ENCODE results near the gene ARHGAP26.
"Not testable (repeated sequence)": the region's sequence is repeated elsewhere in the genome, so short reads cannot be mapped to it uniquely, and the experiment has no call there.

Gene ARHGAP26

DNA sequence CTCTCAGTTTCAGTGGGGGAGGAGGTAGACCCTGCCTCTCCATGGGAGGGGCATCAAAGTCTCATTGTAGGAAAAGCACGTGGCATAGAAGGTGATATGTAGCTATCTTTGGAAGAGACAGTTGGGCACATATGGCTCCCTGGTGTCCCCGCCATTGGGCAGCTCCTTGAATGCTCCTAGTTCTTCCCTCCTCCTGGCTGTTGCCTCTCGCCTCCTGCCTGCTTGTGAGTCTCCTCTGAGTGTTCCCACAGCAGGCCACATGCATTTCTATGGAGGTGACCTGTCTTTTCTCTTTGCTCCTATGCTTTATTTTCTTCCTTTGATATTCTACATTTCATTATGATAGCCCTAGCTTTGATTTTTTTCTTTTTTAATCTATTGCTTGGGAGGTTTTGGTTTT is 138.5 kb downstream of the ARHGAP26 start:
- no peak for FAIRE-seq

DNA sequence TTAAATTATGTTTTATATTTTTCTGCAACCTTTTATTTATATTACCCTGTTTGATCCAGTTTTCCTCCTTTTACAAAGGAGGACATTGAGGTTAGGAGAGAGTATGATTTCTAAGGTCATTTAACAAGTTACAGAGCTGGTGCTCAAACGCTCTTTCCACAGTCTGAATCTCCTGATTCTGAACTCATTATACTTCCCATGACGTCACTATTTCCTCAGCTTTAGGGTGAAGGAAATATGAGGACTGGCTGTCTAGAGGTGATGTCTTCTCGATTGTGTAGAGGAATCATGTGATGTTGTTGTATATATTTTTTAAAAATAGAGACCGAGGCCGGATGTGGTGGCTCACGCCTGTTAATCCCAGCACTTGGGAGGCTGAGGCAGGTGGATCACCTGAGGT is 140.0 kb downstream of the ARHGAP26 start:
- FAIRE-seq = no peak

DNA sequence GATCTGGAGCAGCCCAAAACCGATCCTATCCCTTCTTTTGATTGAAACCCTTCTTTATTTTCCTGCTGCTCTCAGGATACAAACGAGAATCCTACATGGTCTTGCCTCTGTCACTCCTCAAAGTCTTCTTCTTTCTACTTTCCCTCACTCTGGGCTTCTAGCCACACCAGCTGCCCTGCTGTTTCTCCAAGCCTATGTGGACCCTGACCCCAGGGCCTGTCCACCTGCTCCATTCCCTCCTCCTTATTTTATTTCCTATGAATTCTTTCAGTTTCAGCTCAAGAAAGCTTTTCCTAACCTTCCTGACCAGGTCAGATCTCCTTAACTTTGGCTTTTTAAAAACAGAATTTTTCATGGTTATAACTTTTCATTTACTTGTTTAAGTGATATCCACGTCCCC is 141.0 kb downstream of the ARHGAP26 start:
- no peak for FAIRE-seq

DNA sequence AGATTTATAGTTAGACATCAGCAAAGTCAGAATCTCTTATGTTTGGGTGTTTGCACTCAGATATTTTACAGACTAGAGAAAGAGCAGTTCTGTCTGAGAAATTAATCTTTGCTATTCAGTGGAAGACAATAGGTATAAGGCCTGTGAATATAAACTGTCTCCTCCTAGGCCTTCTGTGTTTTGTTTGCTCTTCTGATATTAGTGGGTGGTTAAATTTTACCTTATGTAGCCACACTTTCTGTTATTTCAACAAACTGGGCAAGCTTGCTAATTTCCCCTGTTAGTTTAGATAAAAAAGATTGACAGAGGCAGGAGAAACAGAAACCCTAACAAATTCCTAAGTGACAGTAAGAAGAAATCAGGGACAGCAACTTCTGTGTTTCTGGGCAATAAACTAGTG is 141.6 kb downstream of the ARHGAP26 start:
- no peak for FAIRE-seq

DNA sequence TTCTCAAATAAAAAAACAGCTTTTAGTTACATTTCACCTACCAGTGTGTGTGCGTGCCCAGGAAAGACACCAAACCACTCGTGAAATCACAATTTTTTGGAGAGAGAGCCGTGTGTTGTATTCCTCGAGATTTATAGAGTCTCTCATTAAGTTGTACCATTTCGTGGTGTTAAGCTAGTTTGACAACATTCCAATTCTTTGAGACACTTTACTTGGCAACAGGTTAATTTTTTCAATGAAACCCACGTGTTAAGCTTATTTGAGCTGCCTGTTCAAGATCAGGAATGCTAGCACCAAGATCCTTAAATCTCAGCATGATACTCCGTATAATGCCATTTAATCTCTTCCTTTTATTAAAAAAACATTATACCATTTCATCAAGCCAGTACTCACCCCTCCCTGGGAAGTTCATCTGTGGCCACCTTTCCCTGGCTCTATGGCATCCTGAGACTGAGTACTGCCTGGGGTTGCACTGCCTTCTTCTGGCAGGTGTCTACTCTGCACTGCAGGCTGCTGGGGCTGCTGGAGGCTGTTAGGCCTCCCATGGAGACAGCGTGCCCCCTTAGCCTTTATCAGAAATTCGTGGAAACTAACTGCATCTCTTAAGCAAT is 143.7 kb downstream of the ARHGAP26 start:
- no peak for FAIRE-seq

DNA sequence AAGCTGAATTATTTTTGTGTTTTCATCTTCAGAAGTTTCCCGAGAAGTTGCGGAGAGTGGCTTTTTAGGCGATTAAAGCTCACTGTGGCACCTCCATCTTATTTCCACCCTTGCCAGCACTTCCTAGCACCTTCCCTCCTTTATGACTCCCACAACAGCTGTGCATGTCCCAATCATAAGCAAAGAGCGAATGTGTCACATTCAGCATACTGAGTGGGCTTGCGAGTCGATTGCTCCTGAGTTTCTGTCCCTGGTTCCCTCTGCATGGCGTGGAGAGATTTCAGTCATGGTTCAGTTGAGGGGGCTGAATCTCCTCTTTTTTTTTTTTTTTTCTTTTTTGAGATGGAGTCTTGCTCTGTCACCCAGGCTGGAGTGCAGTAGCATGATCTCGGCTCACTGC is 144.9 kb downstream of the ARHGAP26 start:
- no peak for FAIRE-seq

DNA sequence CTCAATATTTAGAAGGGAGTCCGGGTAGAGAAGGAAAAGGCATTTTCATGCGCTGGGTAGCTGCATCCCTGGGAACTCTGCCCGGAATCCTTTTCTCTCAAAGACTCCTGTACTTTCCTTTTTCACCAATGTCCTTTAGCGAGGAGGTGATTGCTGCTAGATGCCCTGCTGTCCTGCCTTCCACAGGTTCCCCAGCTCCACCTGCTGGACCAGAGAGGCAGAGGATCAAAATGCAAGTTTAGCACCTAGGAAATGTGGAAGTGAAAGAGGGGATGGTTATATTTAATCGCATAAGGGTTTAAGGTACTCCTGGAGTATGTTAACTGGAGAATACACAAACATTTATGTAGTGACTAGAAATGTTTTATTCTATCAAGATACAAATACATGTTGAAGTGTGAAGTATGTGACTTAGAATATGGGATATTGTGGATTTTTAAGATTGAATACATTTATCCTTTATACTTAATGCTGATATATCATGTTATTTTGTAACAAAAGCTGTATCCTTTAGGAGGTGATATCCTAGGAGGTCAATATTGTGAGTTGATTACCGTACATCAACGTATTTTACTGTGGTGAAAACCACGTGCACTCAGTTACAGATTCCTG is 145.7 kb downstream of the ARHGAP26 start:
- FAIRE-seq = no peak

DNA sequence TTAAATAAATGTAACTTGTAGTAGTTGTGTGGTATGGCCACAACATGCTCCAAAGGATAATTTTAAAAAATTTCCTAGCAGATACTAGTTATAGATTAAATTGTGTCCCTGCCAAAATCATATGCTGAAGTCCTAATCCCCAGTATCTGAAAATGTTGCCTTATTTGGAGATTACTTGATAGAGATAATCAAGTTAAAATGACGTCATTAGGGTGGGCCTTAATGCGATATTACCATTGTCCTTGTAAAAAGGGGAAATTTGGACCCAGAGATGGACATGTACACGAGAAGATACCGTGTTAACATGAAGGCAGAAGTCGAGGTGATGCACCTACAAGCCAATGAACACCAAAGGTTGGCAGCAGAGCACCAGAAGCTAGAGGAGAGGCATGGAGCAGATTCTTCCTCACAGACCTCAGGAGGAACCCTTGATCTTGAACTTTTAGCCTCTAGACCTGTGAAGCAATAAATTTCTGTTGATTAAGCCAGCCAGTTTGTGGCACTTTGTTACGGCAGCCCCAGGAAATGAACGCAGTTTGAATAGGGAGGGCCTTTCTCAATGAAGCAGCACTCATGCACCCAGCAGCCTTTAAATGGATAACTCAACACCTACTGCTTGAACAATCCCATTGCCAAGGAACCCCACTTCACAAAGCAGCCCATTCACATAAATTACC is 148.9 kb downstream of the ARHGAP26 start:
- no peak for FAIRE-seq

DNA sequence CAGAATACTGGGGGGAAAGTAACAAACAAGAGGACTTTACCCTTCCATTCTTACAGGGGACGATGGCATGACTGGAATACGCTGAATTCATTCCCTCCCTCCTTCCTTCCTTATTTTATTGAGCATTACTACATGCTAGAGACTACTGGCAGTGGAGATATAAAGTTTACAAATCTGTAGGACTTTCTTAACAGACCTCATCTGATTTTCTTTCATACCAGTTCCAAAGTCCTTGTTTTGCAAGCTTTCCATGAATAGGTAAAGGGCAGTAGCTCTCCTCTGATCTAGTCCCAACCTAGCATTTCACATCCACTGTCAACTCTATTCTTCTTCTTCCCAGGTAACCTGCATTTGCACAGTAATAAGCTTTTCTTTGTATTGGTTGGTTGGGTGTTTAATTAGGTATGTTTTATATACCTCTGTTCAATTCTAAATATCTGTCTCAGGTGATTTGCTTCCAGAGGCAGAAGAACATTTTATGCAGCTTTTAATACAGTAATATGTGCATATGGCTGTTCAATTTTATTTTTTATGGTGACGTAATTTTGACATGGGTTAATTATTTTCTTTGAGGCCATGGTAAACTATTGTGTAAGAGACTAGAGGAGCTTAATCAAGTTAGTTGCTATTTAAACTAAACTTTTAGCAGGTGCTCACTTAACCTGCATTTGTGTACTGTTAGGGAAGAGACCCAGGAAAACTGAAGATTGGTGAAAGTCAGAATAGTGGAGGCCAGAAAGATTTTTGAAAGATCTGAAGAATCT is 150.9 kb downstream of the ARHGAP26 start:
- FAIRE-seq = no peak

DNA sequence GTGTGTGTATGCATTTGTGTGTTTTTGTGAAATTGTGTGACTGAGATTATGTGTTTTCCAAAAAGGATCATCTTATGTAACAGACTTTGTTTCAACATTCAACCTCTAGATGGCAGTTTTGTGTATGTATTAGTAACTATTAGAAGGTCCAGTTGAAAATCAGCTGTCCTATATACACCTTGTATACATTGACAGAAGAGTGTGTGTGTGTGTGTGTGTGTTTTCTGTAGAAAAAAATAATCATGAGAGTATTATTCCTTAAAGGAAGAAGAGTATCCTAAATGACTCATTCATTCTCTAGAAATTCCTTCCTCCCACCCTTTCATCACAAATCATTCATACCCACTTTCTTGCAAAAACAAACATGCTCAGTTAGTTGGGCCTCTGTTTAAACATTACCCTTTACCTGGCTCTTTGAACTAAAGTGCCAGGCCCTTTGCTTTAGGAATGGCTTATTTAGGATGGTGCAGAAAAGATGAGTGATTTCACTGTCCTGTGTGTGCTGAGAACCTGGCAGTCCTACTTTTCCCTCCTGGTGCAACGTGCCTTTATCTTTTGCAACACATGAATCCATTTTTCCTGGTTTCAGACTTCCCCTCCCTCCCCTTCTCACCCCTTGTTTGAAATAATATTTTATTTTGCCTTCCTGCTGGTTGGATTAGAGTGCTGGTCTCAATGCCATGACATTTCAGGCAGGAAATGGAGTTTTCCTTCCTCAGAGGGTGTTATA is 152.2 kb downstream of the ARHGAP26 start:
- FAIRE-seq = no peak

DNA sequence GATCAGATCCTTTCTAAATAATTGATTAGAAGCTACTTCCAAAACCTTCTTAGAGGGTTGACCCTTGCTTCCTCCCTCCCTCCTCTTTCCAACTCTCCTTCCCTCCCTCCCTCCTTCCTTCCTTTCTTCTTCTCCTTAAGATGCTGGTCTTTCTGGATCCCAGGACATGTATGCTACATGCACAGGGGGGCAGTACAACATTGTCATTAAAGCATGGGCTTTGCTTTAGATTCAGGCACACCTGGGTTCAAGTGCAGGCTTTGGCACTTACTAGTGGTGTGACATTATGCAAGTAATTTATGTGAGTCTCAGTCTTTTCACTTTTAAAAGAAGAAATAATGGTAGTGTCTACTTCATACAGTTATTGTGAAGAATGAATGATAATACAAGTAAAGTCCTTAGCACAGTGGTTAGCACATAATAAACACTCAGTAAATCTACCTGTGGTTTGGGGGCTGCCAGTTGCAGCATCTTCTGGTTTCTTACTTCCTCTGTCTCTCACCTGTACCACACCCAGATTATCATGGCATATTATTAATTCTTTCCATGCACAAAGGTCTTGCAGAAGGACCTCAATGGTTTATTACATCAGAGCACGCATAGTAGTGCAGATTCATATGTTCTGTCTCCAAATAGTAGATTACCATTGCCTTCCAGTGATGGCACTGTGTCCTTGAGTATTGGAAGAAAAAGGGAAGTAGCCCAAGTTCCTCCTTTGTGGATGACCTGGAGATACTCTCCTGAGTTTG is 154.1 kb downstream of the ARHGAP26 start:
- no peak for FAIRE-seq

DNA sequence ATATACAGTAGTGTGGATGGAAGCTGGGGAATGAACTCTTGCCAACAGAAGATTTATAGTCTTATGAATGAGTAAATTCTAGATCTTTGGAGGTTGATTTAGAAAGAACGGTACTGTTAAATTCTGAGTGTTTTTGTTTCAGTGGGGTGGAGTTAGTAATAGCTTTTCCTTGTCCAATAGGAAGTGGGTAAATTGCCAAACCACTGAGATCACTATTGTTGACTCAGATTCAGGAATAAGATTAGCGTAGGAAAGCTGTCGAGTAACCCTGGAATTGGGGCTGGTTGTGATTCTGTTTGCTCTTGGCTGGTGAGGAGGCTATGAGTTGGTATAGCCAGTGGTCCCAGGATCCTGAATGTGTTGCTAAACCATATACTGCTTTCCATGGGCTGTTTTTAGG is 155.6 kb downstream of the ARHGAP26 start:
- no peak for FAIRE-seq

DNA sequence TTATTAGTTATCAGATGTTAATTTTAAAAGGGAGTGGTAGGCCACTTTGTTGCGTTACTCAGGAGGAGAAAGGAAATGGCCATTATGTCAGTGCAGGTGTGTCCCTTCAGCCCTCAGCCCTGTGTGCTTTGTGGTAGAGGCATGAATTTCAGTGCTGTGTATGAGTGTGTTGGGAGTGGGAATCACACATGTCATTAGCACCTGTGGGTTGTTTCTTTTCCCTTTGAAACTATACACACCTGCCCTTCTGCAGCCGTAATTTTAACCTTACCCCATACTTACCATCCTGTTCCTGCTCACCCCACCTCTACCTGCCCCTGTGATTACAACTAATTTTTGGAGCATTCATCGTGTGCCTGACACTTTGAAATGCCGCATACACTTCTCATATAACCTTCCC is 156.4 kb downstream of the ARHGAP26 start:
- no peak for FAIRE-seq

DNA sequence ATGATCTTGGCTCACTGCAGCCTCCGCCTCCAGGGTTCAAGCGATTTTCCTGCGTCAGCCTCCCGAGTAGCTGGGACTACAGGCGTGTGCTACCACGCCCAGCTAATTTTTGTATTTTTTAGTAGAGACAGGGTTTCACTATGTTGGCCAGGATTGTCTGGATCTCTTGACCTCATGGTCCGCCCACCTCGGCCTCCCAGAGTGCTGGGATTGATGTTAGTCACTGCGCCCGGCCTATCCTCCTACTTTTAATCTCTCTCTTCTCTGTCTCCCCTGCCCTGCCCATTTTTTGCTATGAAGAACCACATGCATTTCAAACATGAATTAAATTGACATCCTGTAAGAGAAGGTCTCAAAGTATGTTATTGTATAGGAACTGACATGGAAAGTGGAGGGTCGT is 158.8 kb downstream of the ARHGAP26 start:
- FAIRE-seq = not testable (repeated sequence)

DNA sequence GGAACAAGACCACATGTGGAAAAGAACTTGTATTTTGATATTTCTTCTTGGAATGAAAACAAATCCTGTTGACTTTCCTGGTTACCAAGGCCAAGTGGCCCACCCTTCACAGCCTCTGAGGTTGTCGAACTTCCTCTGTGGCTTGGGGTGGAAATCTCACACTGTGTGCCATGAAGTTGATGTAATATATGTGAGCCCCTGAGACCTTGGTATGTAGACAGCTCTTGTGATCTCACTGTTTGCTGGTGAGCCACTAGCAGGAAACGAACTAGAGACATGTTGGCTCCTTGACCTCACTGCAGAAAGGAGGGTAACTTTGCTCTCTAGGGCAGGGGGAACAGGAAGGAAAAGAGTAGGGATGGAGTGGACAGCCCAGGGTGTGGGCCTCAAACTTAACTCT is 159.4 kb downstream of the ARHGAP26 start:
- FAIRE-seq = no peak

DNA sequence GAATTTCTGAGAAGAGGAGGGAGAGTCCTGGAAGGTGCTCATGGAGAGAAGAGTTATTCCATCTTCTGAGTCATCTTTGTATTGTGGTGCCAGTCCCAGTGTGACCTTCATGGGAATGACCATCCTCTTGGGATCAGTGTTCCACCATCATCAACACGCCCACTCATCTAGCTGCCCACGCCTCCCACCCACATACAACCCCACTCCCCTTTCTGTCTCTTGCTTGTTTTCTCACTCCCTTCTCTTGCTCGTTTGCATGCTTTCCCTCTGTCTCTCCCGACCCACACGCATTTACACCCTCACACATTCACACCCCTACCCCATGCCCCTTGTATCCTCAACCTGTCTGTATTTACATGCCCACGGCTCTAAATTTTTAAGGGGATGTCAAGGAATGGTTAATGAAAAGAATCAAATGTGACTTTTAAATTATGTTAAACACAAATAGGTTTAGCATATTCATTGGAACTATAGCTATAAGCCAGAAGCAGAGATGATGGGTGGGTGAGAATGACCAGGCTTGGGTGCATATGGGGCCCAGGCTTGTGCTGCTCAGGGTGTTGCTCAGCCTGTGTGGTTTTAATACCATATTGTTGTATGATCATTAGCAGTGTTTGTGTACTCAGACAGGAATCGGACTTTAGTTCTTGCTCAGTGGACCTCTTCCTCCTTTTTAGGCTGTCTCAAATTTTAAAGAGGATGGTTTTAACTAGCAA is 160.4 kb downstream of the ARHGAP26 start:
- FAIRE-seq = no peak

DNA sequence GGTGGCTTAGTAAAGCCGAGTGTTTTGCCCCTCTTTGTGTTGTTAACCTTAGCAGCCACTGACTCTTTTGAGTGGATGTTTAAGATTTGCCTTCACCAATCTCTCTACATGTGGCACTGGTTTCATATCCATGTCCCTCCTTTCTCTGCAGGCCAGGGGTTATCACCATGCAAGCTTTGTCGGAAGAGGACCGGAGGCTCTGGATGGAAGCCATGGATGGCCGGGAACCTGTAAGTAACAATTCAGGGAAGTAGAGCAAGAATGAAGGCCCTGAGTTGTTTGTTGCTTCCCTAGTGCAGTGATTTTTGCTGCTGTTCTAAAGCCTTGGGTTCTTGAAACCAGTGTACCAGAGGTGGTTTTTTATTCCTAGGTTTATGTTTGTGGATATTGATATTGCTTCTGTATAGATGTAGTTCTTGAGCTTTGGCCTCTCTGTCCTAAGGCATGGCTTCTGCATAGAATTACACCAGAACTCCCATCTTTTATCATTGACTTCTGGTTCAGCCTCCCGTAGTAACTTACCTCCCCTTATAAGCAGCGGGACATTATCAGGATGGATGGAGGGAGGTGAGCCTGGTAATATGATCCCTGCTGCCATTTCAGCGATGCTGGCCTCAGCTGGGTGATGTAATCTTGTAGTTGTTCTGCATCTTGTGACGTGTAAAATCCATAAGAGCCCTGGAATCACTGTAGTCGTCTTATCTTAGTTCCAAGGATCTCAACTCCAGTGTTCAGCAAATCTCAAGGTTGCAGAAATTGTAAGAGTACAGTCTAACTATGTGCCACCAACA is 161.9 kb downstream of the ARHGAP26 start:
- FAIRE-seq = no peak

DNA sequence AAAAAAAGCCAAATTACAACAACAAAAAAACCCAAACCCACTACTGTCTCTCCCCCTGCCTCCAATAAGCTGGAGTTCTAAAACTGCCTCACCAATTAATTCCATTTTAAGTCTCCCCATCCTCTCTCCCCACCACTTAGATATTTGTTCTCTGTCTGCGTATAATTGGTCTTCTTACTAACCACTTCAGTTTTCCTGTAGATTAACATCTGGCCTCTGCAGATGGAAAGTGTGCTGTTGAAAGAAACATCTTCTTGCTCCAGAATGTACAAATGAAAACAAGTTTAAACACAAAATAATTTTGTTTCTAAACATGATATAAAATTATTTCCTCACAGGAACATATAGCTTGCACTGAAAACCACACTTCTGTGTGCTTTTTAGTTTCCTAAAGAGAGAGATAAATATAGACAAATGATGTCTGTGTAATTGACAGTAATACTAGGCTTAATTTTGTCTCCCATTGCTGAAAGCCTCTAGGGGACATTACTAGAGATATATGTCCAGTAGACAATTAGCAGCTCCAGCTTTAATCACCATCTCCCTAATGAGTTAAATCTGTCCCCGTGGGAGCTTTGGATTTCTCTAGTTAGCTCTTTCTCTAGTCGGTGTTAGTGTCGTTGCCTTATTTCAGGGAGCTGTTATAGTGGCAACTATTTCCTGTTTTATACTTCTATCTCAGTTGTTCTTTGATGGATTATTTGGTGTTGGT is 164.0 kb downstream of the ARHGAP26 start:
- FAIRE-seq = no peak

DNA sequence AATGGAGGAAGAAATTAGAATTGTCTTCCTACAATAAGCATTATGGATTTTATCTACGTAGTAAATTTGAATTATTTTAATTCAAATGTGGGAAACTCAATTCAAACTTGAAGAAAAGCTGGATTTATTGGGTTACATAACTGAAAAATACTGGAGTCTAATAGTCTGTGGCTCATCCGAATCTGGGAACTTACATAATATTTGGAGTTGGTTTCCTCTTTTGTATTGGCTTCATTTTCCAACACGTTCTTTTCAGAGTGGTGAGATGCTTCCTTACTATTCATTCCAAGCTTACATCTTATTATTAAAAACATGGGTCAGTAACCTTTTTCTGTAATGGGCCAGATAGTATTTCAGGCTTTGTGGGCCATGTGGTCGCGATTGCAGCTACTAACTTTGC is 164.8 kb downstream of the ARHGAP26 start:
- no peak for FAIRE-seq

DNA sequence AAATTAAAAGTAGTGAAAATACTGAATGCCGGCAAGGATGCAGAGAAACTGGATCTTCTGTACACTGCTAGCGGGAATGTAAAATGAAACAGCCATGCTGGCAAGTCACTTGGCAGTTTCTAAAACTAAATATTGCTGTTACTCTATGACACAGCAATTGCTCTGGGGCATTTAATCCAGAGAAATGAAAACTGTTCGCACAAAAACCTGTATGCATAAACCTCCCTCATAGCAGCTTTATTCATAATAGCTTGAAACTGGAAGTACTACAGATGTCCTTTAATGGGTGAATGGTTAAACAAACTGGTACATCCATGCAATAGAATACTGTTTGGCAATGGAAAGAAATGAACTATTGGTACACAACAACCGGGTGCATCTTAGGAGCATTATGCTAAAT is 167.2 kb downstream of the ARHGAP26 start:
- FAIRE-seq = no peak

Measured in colon (tissue), 2 donors.